B cell (primary cell): Measurements from ENCODE around the gene NUDT3. TPM values are rescaled to one million over a fixed set of nuclear protein-coding genes. Genes with fewer than 3 reads are reported as not detected.

Source experiments
- ATAC-seq: fragments of 200-7000 bp; cut with Tn5 transposase; one replicate; pipeline ENCODE4 v1.10.0; 2021; ENCODE audit warnings: low read depth, mild to moderate bottlenecking, moderate number of reproducible peaks, moderate library complexity
- CTCF ChIA-PET: fragments of 350-600 bp; sonication (Branson Sonifier 250); formaldehyde crosslinking; loops from one replicate; lab custom pipeline; 2021; ENCODE audit warnings: antibody characterized with exemption, inconsistent platforms; lab: Charles Lee
- POLR2A ChIA-PET: fragments of 350-600 bp; sonication (Branson Sonifier 250); formaldehyde crosslinking; loops from one replicate; lab custom pipeline; 2021; ENCODE audit warnings: antibody characterized with exemption; lab: Charles Lee
- DNase-seq: peaks from one replicate; pipeline ENCODE4 v3.0.0; 2013
- H2AFZ ChIP-seq: 2 replicates; pipeline ENCODE4 v1.6.1; 2012; ENCODE audit warnings: mild to moderate bottlenecking, low read depth, low read length; ENCODE audit not compliant: insufficient read depth, poor library complexity, severe bottlenecking
- H3K27ac ChIP-seq, 2 donors: 1 replicate in 1 of 2; 2 replicates in 1 of 2; pipeline ENCODE4 v1.5.1; 2012 to 2013; ENCODE audit warnings: low read length in 2 of 2, mild to moderate bottlenecking in 2 of 2, moderate library complexity in 1 of 2
- H3K27me3 ChIP-seq, 4 experiments: fragments of 200-600 bp in 1 of 4; sonication (generic) in 1 of 4; replicated peaks in 1 of 4; 1 replicate in 2 of 4; 2 replicates in 2 of 4; pipeline versions ENCODE4 v1.6.1 to v1.7.0; 2013 to 2016; ENCODE audit warnings: low read length in 3 of 4, mild to moderate bottlenecking in 2 of 4, mixed read lengths in 1 of 4, moderate library complexity in 1 of 4; ENCODE audit not compliant: insufficient read depth in 4 of 4, control insufficient read depth in 3 of 4; ENCODE audit errors: control extremely low read depth in 1 of 4
- H3K36me3 ChIP-seq, 2 experiments: replicated peaks in 1 of 2; 1 replicate in 1 of 2; 2 replicates in 1 of 2; pipeline versions ENCODE4 v1.6.1 to v1.7.1; 2013; ENCODE audit warnings: low read length in 1 of 2; ENCODE audit not compliant: insufficient read depth in 2 of 2, control insufficient read depth in 1 of 2; ENCODE audit errors: control extremely low read depth in 1 of 2, extremely low read depth in 1 of 2
- H3K4me1 ChIP-seq, 2 donors: fragments of 200-600 bp in 1 of 2; sonication (generic) in 1 of 2; 1 replicate in 1 of 2; 2 replicates in 1 of 2; pipeline versions ENCODE4 v1.5.1 to v1.6.1; 2013 to 2017; ENCODE audit warnings: low read length in 2 of 2; ENCODE audit not compliant: control insufficient read depth in 2 of 2, insufficient read depth in 2 of 2
- H3K4me2 ChIP-seq: replicated peaks from 2 replicates; pipeline ENCODE3; 2012; ENCODE audit warnings: mild to moderate bottlenecking, low read depth, low read length; ENCODE audit not compliant: poor library complexity, severe bottlenecking
- H3K4me3 ChIP-seq, 5 experiments: fragments of 200-600 bp in 1 of 5; sonication (generic) in 1 of 5; 1 replicate in 3 of 5; 2 replicates in 2 of 5; pipeline versions ENCODE4 v1.5.1 to v1.7.0; 2011 to 2016; ENCODE audit warnings: low read length in 4 of 5, mild to moderate bottlenecking in 4 of 5, low read depth in 2 of 5, control low read depth in 1 of 5, moderate library complexity in 1 of 5; ENCODE audit not compliant: insufficient read depth in 1 of 5; ENCODE audit errors: control extremely low read depth in 1 of 5, extremely low read depth in 1 of 5
- H3K79me2 ChIP-seq: fragments of 200-600 bp; sonication (generic); one replicate; pipeline ENCODE4 v1.6.0; 2016; ENCODE audit warnings: low read length; ENCODE audit not compliant: control insufficient read depth, insufficient read depth
- H3K9ac ChIP-seq: fragments of 200-600 bp; sonication (generic); 2 replicates; pipeline ENCODE4 v1.6.1; 2017; ENCODE audit warnings: mild to moderate bottlenecking, low read length, moderate library complexity
- H3K9me3 ChIP-seq, 3 donors: one replicate each; pipeline versions ENCODE4 v1.6.1 to v1.7.1; 2013; ENCODE audit warnings: low read length in 2 of 3; ENCODE audit not compliant: control insufficient read depth in 2 of 3, insufficient read depth in 1 of 3; ENCODE audit errors: control extremely low read depth in 1 of 3
- H4K20me1 ChIP-seq: 2 replicates; pipeline ENCODE4 v1.6.0; 2012; ENCODE audit warnings: mild to moderate bottlenecking, low read length; ENCODE audit not compliant: insufficient read depth, control insufficient read depth, poor library complexity, severe bottlenecking
- H3K27ac Mint-ChIP-seq: one replicate; pipeline ENCODE4 v1.8.0; 2021; ENCODE audit warnings: mixed read lengths
- H3K27me3 Mint-ChIP-seq: one replicate; pipeline ENCODE4 v1.8.0; 2021; ENCODE audit warnings: mixed read lengths
- H3K4me1 Mint-ChIP-seq: one replicate; pipeline ENCODE4 v1.8.0; 2021; ENCODE audit warnings: mixed read lengths
- H3K4me3 Mint-ChIP-seq: one replicate; pipeline ENCODE4 v1.8.0; 2021; ENCODE audit warnings: mixed read lengths
- H3K9me3 Mint-ChIP-seq: one replicate; pipeline ENCODE4 v1.8.0; 2022; ENCODE audit warnings: mixed read lengths; ENCODE audit not compliant: insufficient read depth
- EZH2 ChIP-seq: IDR thresholded peaks from 2 replicates; pipeline ENCODE4 v1.6.1; 2012; ENCODE audit warnings: borderline replicate concordance, low read depth, mild to moderate bottlenecking, moderate library complexity, low read length; ENCODE audit not compliant: insufficient read depth, poor library complexity, severe bottlenecking
- WGBS: methylation state at CpG from one replicate; pipeline ENCODE4 v1.1.5; 2013; ENCODE audit warnings: missing lambda C conversion rate; ENCODE audit not compliant: insufficient coverage; 5-methylcytosine and 5-hydroxymethylcytosine counted together
- intact Hi-C: fragments of 100-400 bp; cut with micrococcal nuclease; formaldehyde crosslinking; loops from one replicate; pipeline ENCODE4 v1.10.0; 2022
- polyA plus RNA-seq: library from polyadenylated mRNA; depleted of rRNA; stranded (reverse); fragments of >200 nt; gene quantifications from 2 replicates; pipeline ENCODE4 v1.2.3, GENCODE V29; 2012
- total RNA-seq, 2 donors: library from RNA; stranded (reverse); fragments of 120-200 nt in 1 of 2; gene quantifications; 1 replicate in 1 of 2; 2 replicates in 1 of 2; pipeline versions ENCODE4 v1.2.3 to v1.2.4, GENCODE V29; 2013 to 2022
- TF ChIP-seq, protein P1 (sequence below): fragments of 200-600 bp; IDR thresholded peaks from one replicate; pipeline ENCODE4 v1.8.0; 2022; ENCODE audit warnings: antibody characterized with exemption, mild to moderate bottlenecking

Gene NUDT3
- total and polyA plus RNA-seq, 2 donors (not counting 1 experiment from before 2014, with no cell fraction given), result 18.2 to 37.4 TPM

DNA sequence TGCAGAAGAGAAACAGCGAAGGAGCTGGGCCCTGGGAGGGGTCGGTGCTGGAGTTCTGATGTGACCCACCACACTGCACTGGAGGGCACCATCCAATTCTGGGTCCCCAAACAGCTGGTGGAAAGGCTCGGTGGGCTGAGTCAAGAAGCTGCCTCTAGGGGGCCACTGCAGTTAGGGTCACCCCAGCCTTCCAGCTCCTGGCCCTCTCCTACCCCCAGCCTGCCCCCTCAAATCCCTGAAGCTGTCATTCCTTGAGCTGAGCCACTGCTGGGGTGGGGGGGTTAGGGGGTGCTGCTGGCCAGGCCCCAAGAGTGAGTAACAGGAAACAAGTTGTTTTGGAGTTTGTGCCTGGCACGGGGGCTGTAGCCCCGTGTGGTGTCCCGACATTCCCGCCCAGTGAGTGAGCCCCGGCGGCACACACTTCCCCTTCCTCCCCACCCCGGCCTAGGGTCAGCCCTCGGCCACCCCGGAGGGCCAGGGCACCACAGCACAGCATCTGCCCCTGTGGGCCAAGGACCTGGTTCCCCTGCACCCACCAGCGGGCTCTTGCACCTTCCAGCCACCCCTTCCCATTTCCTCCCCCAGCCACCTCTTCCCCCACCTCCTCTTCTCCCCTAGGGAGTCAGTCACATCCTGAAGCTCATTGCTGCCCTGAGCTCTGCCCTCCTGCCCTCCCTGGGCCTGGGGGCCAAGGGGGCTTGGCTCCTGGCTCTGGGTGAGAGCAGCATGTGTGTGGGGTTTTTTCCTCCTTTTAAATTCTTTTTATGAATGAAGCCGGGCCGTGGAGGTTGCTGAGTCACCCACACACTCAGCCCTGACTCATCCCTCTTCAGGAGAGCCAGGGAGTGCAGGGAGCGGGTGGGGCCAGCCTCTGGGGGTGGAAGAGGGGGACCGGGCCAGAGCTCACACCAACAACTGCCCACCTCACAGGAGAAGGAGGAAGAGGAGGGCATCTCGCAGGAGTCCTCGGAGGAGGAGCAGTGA, 148.3 kb downstream of the NUDT3 start:
- DNase-seq, result no peak
- H3K27me3 ChIP-seq, result no peaks in the 10 kb centered on the region
- no peak for ATAC-seq
- 54% methylated on average over 12 of the region's 19 CpGs for WGBS
- H3K4me3 ChIP-seq, result no peak overlapping the region
- intact Hi-C loops, result no loop called here
- no peak overlapping the region for H3K4me2 ChIP-seq
- ChIA-PET CTCF (interaction anchor here (0.7 to 2.8 kb wide), 11 partner anchors 12 to 365 kb away, joined by 3 to 19 read pairs (median 4); no protein-coding TSS in a partner anchor), POLR2A (interaction anchor here (0.6 to 1.3 kb wide), 5 partner anchors 17 to 74 kb away, joined by 4 to 7 read pairs (median 6); no protein-coding TSS in a partner anchor)
- peaks cover 55% of the 10 kb centered on the region for H4K20me1 ChIP-seq
- H3K27ac ChIP-seq, result peak overlapping the region in 1 of 2 donors; percentile 39
- TF ChIP-seq, protein P1, sequence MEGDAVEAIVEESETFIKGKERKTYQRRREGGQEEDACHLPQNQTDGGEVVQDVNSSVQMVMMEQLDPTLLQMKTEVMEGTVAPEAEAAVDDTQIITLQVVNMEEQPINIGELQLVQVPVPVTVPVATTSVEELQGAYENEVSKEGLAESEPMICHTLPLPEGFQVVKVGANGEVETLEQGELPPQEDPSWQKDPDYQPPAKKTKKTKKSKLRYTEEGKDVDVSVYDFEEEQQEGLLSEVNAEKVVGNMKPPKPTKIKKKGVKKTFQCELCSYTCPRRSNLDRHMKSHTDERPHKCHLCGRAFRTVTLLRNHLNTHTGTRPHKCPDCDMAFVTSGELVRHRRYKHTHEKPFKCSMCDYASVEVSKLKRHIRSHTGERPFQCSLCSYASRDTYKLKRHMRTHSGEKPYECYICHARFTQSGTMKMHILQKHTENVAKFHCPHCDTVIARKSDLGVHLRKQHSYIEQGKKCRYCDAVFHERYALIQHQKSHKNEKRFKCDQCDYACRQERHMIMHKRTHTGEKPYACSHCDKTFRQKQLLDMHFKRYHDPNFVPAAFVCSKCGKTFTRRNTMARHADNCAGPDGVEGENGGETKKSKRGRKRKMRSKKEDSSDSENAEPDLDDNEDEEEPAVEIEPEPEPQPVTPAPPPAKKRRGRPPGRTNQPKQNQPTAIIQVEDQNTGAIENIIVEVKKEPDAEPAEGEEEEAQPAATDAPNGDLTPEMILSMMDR, result no peak
- no peak for TF ChIP-seq EZH2
- peaks cover 0 to 4% (median 0%) of the 10 kb centered on the region in 3 donors for H3K9me3 ChIP-seq
- no peaks in the 10 kb centered on the region for H3K27me3 Mint-ChIP-seq
- peaks cover 0 to 41% of the 10 kb centered on the region in 2 experiments for H3K36me3 ChIP-seq
- no peak overlapping the region for H3K4me3 Mint-ChIP-seq
- H3K4me1 Mint-ChIP-seq, result peaks cover 59% of the 10 kb centered on the region
- peaks cover 26% of the 10 kb centered on the region for H3K79me2 ChIP-seq
- H3K4me1 ChIP-seq, result peaks cover 13 to 34% of the 10 kb centered on the region in 2 donors
- no peak overlapping the region for H2AFZ ChIP-seq
- peak overlapping the region; percentile 28 for H3K27ac Mint-ChIP-seq
- no peak overlapping the region for H3K9ac ChIP-seq
- no peaks in the 10 kb centered on the region for H3K9me3 Mint-ChIP-seq
